Measurements from ENCODE around the gene SLC35F3.

SLC35F3 gene

DNA sequence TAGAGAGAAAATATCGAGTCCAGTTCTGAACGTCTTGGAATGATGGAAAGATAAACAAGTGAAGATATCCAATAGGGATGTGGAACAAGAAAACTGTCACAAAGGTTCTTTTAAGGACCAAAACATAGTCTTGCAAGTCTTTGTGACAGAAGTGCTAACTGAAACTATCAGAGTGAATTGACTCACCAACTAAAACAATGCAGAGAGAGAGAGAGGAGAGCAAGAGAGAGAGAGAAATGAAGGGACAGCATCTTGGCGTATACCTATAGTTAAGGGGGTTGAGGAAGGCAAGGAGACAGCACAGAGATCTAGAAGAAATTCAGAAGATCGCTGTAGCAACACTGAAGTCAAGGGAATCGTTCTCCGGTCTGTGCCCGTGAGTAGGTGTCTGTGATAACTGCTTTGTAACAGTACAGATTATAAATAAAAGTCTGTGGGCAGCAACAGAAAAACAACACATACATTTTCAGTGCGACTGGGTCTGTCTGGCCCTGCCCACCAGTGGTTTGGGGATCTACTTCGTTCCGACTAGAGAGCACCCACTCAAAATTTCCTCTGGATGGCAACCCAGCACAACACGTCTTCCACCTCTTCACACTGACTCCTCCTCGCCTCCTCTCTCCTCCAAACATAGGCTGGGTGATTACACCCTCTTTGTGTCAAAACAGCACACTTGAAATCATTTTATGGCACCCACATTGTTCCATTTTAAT lies 464.0 kb downstream of the SLC35F3 start:
- Histone ChIP-seq H3K27ac (ENCODE audit: low read depth, low read length) (no peak overlapping the region), H3F3A (ENCODE audit: insufficient read depth) (peaks cover 22% of the 10 kb centered on the region; the same call in 1 of the 2 replicates), H3K9me3 (ENCODE audit: insufficient read depth, low read length) (no peaks in the 10 kb centered on the region), H3K9me2 (replicated peaks; ENCODE audit: insufficient read depth, low read length) (no peaks in the 10 kb centered on the region), H3K4me2 (ENCODE audit: low read depth, low read length, poor library complexity, severe bottlenecking) (no peak overlapping the region), H3K79me2 (ENCODE audit: insufficient read depth, low read length) (peaks cover 10% of the 10 kb centered on the region; the same call in 1 of the 2 replicates), H3K36me3 (ENCODE audit: low read length) (no peaks in the 10 kb centered on the region), H2AFZ (ENCODE audit: low read depth, low read length, severe bottlenecking) (no peak overlapping the region), H3K4me3 (ENCODE audit: insufficient read depth, low read length, poor library complexity, severe bottlenecking) (no peak overlapping the region), H3K27me3 (ENCODE audit: low read length) (no peaks in the 10 kb centered on the region), H4K20me1 (ENCODE audit: low read depth, low read length) (no peaks in the 10 kb centered on the region), H3K9ac (ENCODE audit: low read length) (no peak overlapping the region)
- no peak for TF ChIP-seq EZH2phosphoT487 (conservative IDR thresholded peaks at IDR 0.05; ENCODE audit: low read length)
- TF ChIP-seq, protein P1, sequence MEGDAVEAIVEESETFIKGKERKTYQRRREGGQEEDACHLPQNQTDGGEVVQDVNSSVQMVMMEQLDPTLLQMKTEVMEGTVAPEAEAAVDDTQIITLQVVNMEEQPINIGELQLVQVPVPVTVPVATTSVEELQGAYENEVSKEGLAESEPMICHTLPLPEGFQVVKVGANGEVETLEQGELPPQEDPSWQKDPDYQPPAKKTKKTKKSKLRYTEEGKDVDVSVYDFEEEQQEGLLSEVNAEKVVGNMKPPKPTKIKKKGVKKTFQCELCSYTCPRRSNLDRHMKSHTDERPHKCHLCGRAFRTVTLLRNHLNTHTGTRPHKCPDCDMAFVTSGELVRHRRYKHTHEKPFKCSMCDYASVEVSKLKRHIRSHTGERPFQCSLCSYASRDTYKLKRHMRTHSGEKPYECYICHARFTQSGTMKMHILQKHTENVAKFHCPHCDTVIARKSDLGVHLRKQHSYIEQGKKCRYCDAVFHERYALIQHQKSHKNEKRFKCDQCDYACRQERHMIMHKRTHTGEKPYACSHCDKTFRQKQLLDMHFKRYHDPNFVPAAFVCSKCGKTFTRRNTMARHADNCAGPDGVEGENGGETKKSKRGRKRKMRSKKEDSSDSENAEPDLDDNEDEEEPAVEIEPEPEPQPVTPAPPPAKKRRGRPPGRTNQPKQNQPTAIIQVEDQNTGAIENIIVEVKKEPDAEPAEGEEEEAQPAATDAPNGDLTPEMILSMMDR (IDR thresholded peaks at IDR 0.05; ENCODE audit: insufficient read depth, low read length, poor library complexity, severe bottlenecking) = no peak

DNA sequence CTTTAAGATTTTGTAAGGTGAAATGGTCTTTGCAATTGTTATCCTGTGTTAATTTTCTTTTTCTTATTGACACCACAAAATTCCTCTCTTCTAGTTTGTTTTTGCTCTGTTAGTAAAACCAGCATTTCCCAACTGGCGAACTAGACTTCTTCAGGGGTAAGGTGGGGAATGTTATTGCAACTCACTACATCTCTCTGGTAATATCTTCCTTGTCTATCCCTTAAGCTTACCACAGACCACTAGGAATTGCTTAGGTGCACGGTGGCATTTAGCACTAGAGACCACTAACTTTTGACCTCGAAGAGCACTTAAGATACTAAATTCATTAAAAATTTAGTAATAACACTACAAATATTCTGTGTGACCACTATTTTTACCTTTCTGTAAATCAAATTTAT lies 464.6 kb downstream of the SLC35F3 start:
- H3K79me2 ChIP-seq (ENCODE audit: insufficient read depth, low read length) = peaks cover 13% of the 10 kb centered on the region; the same call in 1 of the 2 replicates
- H3K36me3 ChIP-seq (ENCODE audit: low read length) = no peaks in the 10 kb centered on the region
- TF ChIP-seq, protein P1 (IDR thresholded peaks at IDR 0.05; ENCODE audit: insufficient read depth, low read length, poor library complexity, severe bottlenecking) = no peak
- no peak overlapping the region for H3K4me3 ChIP-seq (ENCODE audit: insufficient read depth, low read length, poor library complexity, severe bottlenecking)
- H3K9ac ChIP-seq (ENCODE audit: low read length) = no peak overlapping the region
- no peaks in the 10 kb centered on the region for H4K20me1 ChIP-seq (ENCODE audit: low read depth, low read length)
- no peaks in the 10 kb centered on the region for H3K27me3 ChIP-seq (ENCODE audit: low read length)
- no peaks in the 10 kb centered on the region for H3K9me2 ChIP-seq (replicated peaks; ENCODE audit: insufficient read depth, low read length)
- H3K4me2 ChIP-seq (ENCODE audit: low read depth, low read length, poor library complexity, severe bottlenecking) = no peak overlapping the region
- H2AFZ ChIP-seq (ENCODE audit: low read depth, low read length, severe bottlenecking) = no peak overlapping the region
- no peaks in the 10 kb centered on the region for H3K9me3 ChIP-seq (ENCODE audit: insufficient read depth, low read length)
- H3F3A ChIP-seq (ENCODE audit: insufficient read depth) = peaks cover 27% of the 10 kb centered on the region; the same call in 1 of the 2 replicates
- H3K27ac ChIP-seq (ENCODE audit: low read depth, low read length) = no peak overlapping the region

GRCh38 chr1:234369784-234370183 lies 465.3 kb downstream of the SLC35F3 start:
- no peak overlapping the region for H3K4me2 ChIP-seq (ENCODE audit: low read depth, low read length, poor library complexity, severe bottlenecking)
- H4K20me1 ChIP-seq (ENCODE audit: low read depth, low read length) = no peaks in the 10 kb centered on the region
- H3K79me2 ChIP-seq (ENCODE audit: insufficient read depth, low read length) = peaks cover 20% of the 10 kb centered on the region; the same call in 1 of the 2 replicates
- H3F3A ChIP-seq (ENCODE audit: insufficient read depth) = peaks cover 28% of the 10 kb centered on the region; the same call in 1 of the 2 replicates
- no peak overlapping the region for H3K9ac ChIP-seq (ENCODE audit: low read length)
- no peaks in the 10 kb centered on the region for H3K27me3 ChIP-seq (ENCODE audit: low read length)
- H3K4me3 ChIP-seq (ENCODE audit: insufficient read depth, low read length, poor library complexity, severe bottlenecking) = no peak overlapping the region
- H2AFZ ChIP-seq (ENCODE audit: low read depth, low read length, severe bottlenecking) = no peak overlapping the region
- H3K27ac ChIP-seq (ENCODE audit: low read depth, low read length) = no peak overlapping the region
- H3K9me2 ChIP-seq (replicated peaks; ENCODE audit: insufficient read depth, low read length) = no peaks in the 10 kb centered on the region
- H3K9me3 ChIP-seq (ENCODE audit: insufficient read depth, low read length) = no peaks in the 10 kb centered on the region
- TF ChIP-seq, protein P1 (IDR thresholded peaks at IDR 0.05; ENCODE audit: insufficient read depth, low read length, poor library complexity, severe bottlenecking) = no peak
- TF ChIP-seq EZH2phosphoT487 (conservative IDR thresholded peaks at IDR 0.05; ENCODE audit: low read length) = no peak
- no peaks in the 10 kb centered on the region for H3K36me3 ChIP-seq (ENCODE audit: low read length)
